HCT116 (cell line): ENCODE data around the gene PLCB1. TPM values are rescaled to one million over a fixed set of nuclear protein-coding genes. Genes with fewer than 3 reads are reported as not detected.

Experiments
- ATAC-seq: fragments of 200-7000 bp; cut with Tn5 transposase; 2 replicates; pipeline ENCODE4 v1.9.1; 2020; ENCODE audit warnings: mild to moderate bottlenecking, moderate library complexity
- BruUV-seq: library from RNA; stranded (reverse); fragments of 400-500 nt; replicated peaks from 2 replicates; lab custom pipeline; 2021; lab: Mats Ljungman, UMichigan
- CTCF ChIA-PET: fragments of 300-600 bp; sonication (Branson Sonifier 250); formaldehyde crosslinking; loops from one replicate; lab custom pipeline; 2021; ENCODE audit warnings: antibody characterized with exemption; lab: Charles Lee
- POLR2A ChIA-PET: fragments of 300-600, 350-600 bp; sonication (Branson Sonifier 250); formaldehyde crosslinking; loops from one replicate; lab custom pipeline; 2021; ENCODE audit warnings: antibody characterized with exemption; lab: Charles Lee
- RAD21 ChIA-PET, 2 experiments: fragments of 300-600 bp; sonication (Branson Sonifier 250); formaldehyde crosslinking; loops; one replicate each; lab custom pipeline; 2023; ENCODE audit warnings: low total read pairs in 2 of 2; ENCODE audit not compliant: uncharacterized antibody in 2 of 2, unreplicated experiment in 2 of 2, low non-redundant PET in 1 of 2; lab: Charles Lee
- DNase-seq: peaks from one replicate; pipeline ENCODE4 v3.0.0-alpha.2; 2010; ENCODE audit warnings: low read depth, low spot score
- H2AFZ ChIP-seq: fragments of 200-600 bp; shearing (Covaris generic), sonication (generic); 2 replicates; pipeline ENCODE4 v1.6.1; 2017; ENCODE audit warnings: low read depth, mixed run types, mixed read lengths, antibody characterized with exemption, low read length; ENCODE audit not compliant: poor library complexity, severe bottlenecking
- H3K27ac ChIP-seq: 2 replicates; pipeline ENCODE4 v1.5.1; 2012; ENCODE audit warnings: low read depth, low read length
- H3K27me3 ChIP-seq: fragments of 200-600 bp; sonication (generic); 2 replicates; pipeline ENCODE4 v1.6.1; 2016; ENCODE audit warnings: mixed run types, low read length, mixed read lengths; ENCODE audit not compliant: insufficient read depth
- H3K36me3 ChIP-seq, 2 experiments: fragments of 200-500 bp in 1 of 2; fragments of 200-600 bp in 1 of 2; sonication (Bioruptor generic) in 1 of 2; sonication (generic) in 1 of 2; 2 replicates each; pipeline versions ENCODE4 v1.5.1 to v1.6.1; 2014 to 2016; ENCODE audit warnings: low read length in 2 of 2, inconsistent platforms in 1 of 2, mixed read lengths in 1 of 2, mixed run types in 1 of 2; ENCODE audit not compliant: insufficient read depth in 2 of 2, control insufficient read depth in 1 of 2
- H3K4me1 ChIP-seq, 2 experiments: fragments of 200-600 bp in 1 of 2; sonication (generic) in 1 of 2; 2 replicates each; pipeline versions ENCODE4 v1.5.1 to v1.6.1; 2012 to 2017; ENCODE audit warnings: low read length in 2 of 2, inconsistent platforms in 1 of 2, mild to moderate bottlenecking in 1 of 2, mixed read lengths in 1 of 2, mixed run types in 1 of 2, moderate library complexity in 1 of 2; ENCODE audit not compliant: insufficient read depth in 2 of 2, control insufficient read depth in 1 of 2
- H3K4me2 ChIP-seq: fragments of 200-600 bp; sonication (generic); 2 replicates; pipeline ENCODE4 v1.6.1; 2017; ENCODE audit warnings: mixed run types, low read length, mixed read lengths
- H3K4me3 ChIP-seq, 2 experiments: fragments of 200-600 bp in 1 of 2; sonication (generic) in 1 of 2; replicated peaks in 1 of 2; 2 replicates each; pipeline ENCODE4 v1.5.1; 2011 to 2016; ENCODE audit warnings: low read length in 2 of 2, control low read depth in 1 of 2, low read depth in 1 of 2, mild to moderate bottlenecking in 1 of 2, mixed read lengths in 1 of 2, mixed run types in 1 of 2
- H3K79me2 ChIP-seq: fragments of 200-600 bp; sonication (generic); 2 replicates; pipeline ENCODE4 v1.6.1; 2017; ENCODE audit warnings: mild to moderate bottlenecking, mixed run types, low read length, moderate library complexity, mixed read lengths; ENCODE audit not compliant: insufficient read depth
- H3K9ac ChIP-seq: fragments of 200-600 bp; sonication (generic); 2 replicates; pipeline ENCODE4 v1.6.1; 2016; ENCODE audit warnings: low read length, mixed read lengths
- H3K9me2 ChIP-seq: fragments of 200-600 bp; sonication (generic), shearing (Covaris generic); 2 replicates; pipeline ENCODE4 v1.6.1; 2017; ENCODE audit warnings: mixed run types, mild to moderate bottlenecking, moderate library complexity; ENCODE audit not compliant: insufficient read depth
- H3K9me3 ChIP-seq, 2 experiments: fragments of 200-500 bp in 1 of 2; fragments of 200-600 bp in 1 of 2; sonication (Bioruptor generic) in 1 of 2; sonication (generic) in 1 of 2; 2 replicates each; pipeline ENCODE4 v1.6.1; 2014 to 2017; ENCODE audit warnings: low read length in 2 of 2, mixed read lengths in 2 of 2, inconsistent platforms in 1 of 2, low read depth in 1 of 2, mild to moderate bottlenecking in 1 of 2, mixed run types in 1 of 2, moderate library complexity in 1 of 2; ENCODE audit not compliant: control insufficient read depth in 1 of 2, insufficient read depth in 1 of 2
- H4K20me1 ChIP-seq: fragments of 200-600 bp; sonication (generic), shearing (Covaris generic); 2 replicates; pipeline ENCODE4 v1.6.1; 2017; ENCODE audit warnings: mixed run types, mild to moderate bottlenecking, moderate library complexity; ENCODE audit not compliant: insufficient read depth
- CBX3 ChIP-seq: IDR thresholded peaks from 2 replicates; pipeline ENCODE4 v1.6.1; 2012; ENCODE audit warnings: low read depth
- CEBPB ChIP-seq: IDR thresholded peaks from 2 replicates; pipeline ENCODE4 v1.6.1; 2012; ENCODE audit warnings: low read depth
- ELF1 ChIP-seq: IDR thresholded peaks from 2 replicates; pipeline ENCODE4 v1.6.1; 2012; ENCODE audit warnings: low read depth, borderline replicate concordance
- EZH2 ChIP-seq: fragments of 200-600 bp; sonication (generic); IDR thresholded peaks from 2 replicates; pipeline ENCODE4 v1.6.1; 2017; ENCODE audit warnings: antibody characterized with exemption, mixed run types
- EZH2phosphoT487 ChIP-seq: fragments of 200-600 bp; IDR thresholded peaks from 2 replicates; pipeline ENCODE4 v1.6.1; 2018; ENCODE audit warnings: antibody characterized with exemption, borderline replicate concordance
- POLR2AphosphoS5 ChIP-seq: IDR thresholded peaks from 2 replicates; pipeline ENCODE4 v1.6.1; 2011; ENCODE audit warnings: mild to moderate bottlenecking, low read depth, low read length, moderate library complexity
- RAD21 ChIP-seq: IDR thresholded peaks from 2 replicates; pipeline ENCODE4 v1.6.1; 2012; ENCODE audit warnings: low read depth, mild to moderate bottlenecking
- SIN3A ChIP-seq: IDR thresholded peaks from 2 replicates; pipeline ENCODE4 v1.6.1; 2012; ENCODE audit warnings: low read depth
- SP1 ChIP-seq: IDR thresholded peaks from 2 replicates; pipeline ENCODE4 v1.6.1; 2012; ENCODE audit warnings: low read depth
- TCF7L2 ChIP-seq: IDR thresholded peaks from 2 replicates; pipeline ENCODE4 v1.7.0; 2011; ENCODE audit warnings: borderline replicate concordance, inconsistent platforms; ENCODE audit not compliant: insufficient read depth, insufficient read length; ENCODE audit errors: extremely low read depth
- ZBTB33 ChIP-seq: IDR thresholded peaks from 2 replicates; pipeline ENCODE4 v1.6.1; 2011; ENCODE audit warnings: mild to moderate bottlenecking, low read length, moderate library complexity; ENCODE audit not compliant: insufficient replicate concordance; ENCODE audit errors: extremely low read depth
- ZFX ChIP-seq: fragments of 450-650 bp; IDR thresholded peaks from 2 replicates; pipeline ENCODE4 v1.6.1; 2017
- intact Hi-C: fragments of 100-400 bp; cut with micrococcal nuclease; formaldehyde crosslinking; loops from 2 replicates; pipeline ENCODE4 v1.10.0; 2022
- total RNA-seq: library from RNA; stranded (reverse); gene quantifications from one replicate; pipeline ENCODE4 v1.2.1, GENCODE V29; 2021; ENCODE audit not compliant: unreplicated experiment
- TF ChIP-seq, protein P1 (sequence below): IDR thresholded peaks from 2 replicates; pipeline ENCODE4 v1.6.1; 2012

Gene PLCB1
- total RNA-seq, 1 experiment from 2014 or later = 15.8 TPM

DNA sequence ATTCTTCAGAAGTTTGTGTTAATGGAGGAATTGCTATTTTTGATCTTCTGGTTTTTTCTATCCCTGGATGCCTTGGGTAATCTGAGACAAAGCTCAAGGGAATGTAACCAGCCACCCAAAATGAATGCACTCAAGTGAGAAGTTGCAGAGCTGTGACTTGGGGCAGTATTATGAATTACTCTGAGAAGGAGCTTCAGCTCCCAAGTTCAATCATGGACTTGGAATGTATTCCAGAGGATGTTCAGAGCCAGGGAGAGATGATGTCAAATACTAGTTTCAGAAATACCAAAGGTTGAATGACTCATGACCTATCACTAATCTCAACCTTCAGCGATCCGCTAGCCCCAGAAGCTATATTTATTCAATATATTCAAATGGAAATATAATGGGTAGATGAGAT, 561.6 kb downstream of the PLCB1 start:
- no peaks in the 10 kb centered on the region for H3K79me2 ChIP-seq
- no peak overlapping the region for H3K4me3 ChIP-seq
- CTCF ChIA-PET = no interaction called here
- H3K9me3 ChIP-seq = no peaks in the 10 kb centered on the region; a peak in 2 of 4 replicates
- TF ChIP-seq ZBTB33 = no peak
- TF ChIP-seq RAD21 = no peak
- no peak for TF ChIP-seq POLR2AphosphoS5
- no peak for TF ChIP-seq CBX3
- DNase-seq = no peak
- H4K20me1 ChIP-seq = no peaks in the 10 kb centered on the region
- no TSS peak for BruUV-seq
- no peaks in the 10 kb centered on the region for H3K9me2 ChIP-seq
- H3K36me3 ChIP-seq = no peaks in the 10 kb centered on the region
- no peak overlapping the region for H3K9ac ChIP-seq
- no peaks in the 10 kb centered on the region for H3K27me3 ChIP-seq
- no peak overlapping the region for H3K4me2 ChIP-seq
- H2AFZ ChIP-seq = no peak overlapping the region
- no peak overlapping the region for H3K27ac ChIP-seq
- H3K4me1 ChIP-seq = no peaks in the 10 kb centered on the region
- RAD21 ChIA-PET = no interaction called here
- intact Hi-C loops = no loop called here
- no peak for ATAC-seq
- POLR2A ChIA-PET = no interaction called here

DNA sequence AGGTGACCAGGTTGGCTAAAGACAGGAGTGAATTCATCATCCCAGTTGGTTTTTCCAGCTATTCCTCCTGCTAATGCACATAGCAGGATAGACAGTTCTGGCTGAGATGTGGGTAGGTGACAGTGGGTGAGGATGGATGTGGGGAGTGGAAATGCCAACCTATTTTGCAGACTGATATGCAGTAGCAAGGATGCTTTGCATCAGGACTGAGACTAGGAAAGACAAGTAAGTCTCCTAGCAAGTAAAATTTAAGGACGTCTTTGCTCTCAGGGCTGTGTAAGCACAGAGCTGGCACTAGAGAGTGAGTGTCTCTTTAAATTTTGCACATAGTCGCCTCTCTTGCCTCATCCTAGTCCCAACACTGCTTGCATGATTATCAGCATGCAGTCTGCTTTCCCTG, 568.7 kb downstream of the PLCB1 start:
- POLR2A ChIA-PET = no interaction called here
- TF ChIP-seq EZH2phosphoT487 = no peak
- no peak for TF ChIP-seq ZFX
- TF ChIP-seq, protein P1, sequence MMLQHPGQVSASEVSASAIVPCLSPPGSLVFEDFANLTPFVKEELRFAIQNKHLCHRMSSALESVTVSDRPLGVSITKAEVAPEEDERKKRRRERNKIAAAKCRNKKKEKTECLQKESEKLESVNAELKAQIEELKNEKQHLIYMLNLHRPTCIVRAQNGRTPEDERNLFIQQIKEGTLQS = no peak
- TF ChIP-seq SP1 = no peak
- TF ChIP-seq CEBPB = no peak
- TF ChIP-seq SIN3A = no peak
- no peak for TF ChIP-seq RAD21
- TF ChIP-seq ELF1 = no peak
- no peak for TF ChIP-seq TCF7L2
- TF ChIP-seq EZH2 = no peak

More for the DNA sequence above, 568.7 kb downstream of the PLCB1 start:
- intact Hi-C loops = no loop called here
- H3K27me3 ChIP-seq = no peaks in the 10 kb centered on the region
- no peaks in the 10 kb centered on the region for H3K79me2 ChIP-seq
- ChIA-PET CTCF (no interaction called here), RAD21 (no interaction called here)
- no peaks in the 10 kb centered on the region for H3K9me2 ChIP-seq
- H3K9me3 ChIP-seq = no peaks in the 10 kb centered on the region
- H4K20me1 ChIP-seq = no peaks in the 10 kb centered on the region
- H3K4me2 ChIP-seq = no peak overlapping the region
- BruUV-seq = no TSS peak
- ATAC-seq (no peak), DNase-seq (no peak)
- H3K9ac ChIP-seq = no peak overlapping the region
- H3K4me3 ChIP-seq = no peak overlapping the region
- H3K4me1 ChIP-seq = no peaks in the 10 kb centered on the region
- no peak overlapping the region for H3K27ac ChIP-seq
- no peaks in the 10 kb centered on the region for H3K36me3 ChIP-seq
- H2AFZ ChIP-seq = no peak overlapping the region
